ENCODE results near the gene SORD.
"Not testable (repeated sequence)": the region's sequence is repeated elsewhere in the genome, so short reads cannot be mapped to it uniquely, and the experiment has no call there.

DNA sequence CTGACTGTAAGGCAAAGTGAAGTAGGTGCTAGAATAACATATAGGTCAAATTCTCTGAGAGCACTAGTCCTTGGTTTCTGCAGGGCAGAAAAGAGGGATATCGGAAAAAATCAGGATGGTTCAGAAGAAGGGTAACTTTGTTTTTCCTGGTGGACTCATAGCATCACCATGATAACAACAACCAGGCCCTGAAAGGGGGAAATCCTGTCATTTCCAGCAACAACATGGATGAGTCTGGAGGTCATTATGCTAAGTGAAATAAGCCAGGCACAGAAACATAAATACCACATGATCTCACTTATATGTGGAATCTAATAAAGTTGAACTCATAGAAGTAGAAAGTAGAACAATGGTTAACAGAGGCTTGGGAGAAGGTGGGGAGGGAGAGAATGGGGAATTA lies 38.9 kb upstream of the SORD start:
- TF ChIP-seq, protein P1, sequence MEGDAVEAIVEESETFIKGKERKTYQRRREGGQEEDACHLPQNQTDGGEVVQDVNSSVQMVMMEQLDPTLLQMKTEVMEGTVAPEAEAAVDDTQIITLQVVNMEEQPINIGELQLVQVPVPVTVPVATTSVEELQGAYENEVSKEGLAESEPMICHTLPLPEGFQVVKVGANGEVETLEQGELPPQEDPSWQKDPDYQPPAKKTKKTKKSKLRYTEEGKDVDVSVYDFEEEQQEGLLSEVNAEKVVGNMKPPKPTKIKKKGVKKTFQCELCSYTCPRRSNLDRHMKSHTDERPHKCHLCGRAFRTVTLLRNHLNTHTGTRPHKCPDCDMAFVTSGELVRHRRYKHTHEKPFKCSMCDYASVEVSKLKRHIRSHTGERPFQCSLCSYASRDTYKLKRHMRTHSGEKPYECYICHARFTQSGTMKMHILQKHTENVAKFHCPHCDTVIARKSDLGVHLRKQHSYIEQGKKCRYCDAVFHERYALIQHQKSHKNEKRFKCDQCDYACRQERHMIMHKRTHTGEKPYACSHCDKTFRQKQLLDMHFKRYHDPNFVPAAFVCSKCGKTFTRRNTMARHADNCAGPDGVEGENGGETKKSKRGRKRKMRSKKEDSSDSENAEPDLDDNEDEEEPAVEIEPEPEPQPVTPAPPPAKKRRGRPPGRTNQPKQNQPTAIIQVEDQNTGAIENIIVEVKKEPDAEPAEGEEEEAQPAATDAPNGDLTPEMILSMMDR (IDR thresholded peaks at IDR 0.05), result not testable (repeated sequence)
- TF ChIP-seq POLR2A (IDR thresholded peaks at IDR 0.05), result not testable (repeated sequence)
